Loucy (cell line): ENCODE measurements around the gene C16orf86.

Experiments
- H2AFZ ChIP-seq: fragments of 200-600 bp; sonication (generic); 2 replicates; pipeline ENCODE4 v1.6.0; 2016; ENCODE audit warnings: antibody characterized with exemption, mild to moderate bottlenecking, low read length, moderate library complexity
- H3F3A ChIP-seq: fragments of 200-600 bp; 2 replicates; pipeline ENCODE4 v1.6.0; 2016; ENCODE audit warnings: antibody characterized with exemption, low read depth, mild to moderate bottlenecking
- H3K27me3 ChIP-seq: fragments of 200-600 bp; sonication (generic); 2 replicates; pipeline ENCODE4 v1.6.1; 2014; ENCODE audit warnings: low read length, mild to moderate bottlenecking; ENCODE audit not compliant: insufficient read depth, poor library complexity, severe bottlenecking
- H3K36me3 ChIP-seq: fragments of 200-600 bp; sonication (generic); 2 replicates; pipeline ENCODE4 v1.6.1; 2016; ENCODE audit warnings: low read length; ENCODE audit not compliant: insufficient read depth
- H3K4me1 ChIP-seq: fragments of 200-600 bp; sonication (generic); 2 replicates; pipeline ENCODE4 v1.5.1; 2014; ENCODE audit warnings: low read length, mild to moderate bottlenecking; ENCODE audit not compliant: insufficient read depth, poor library complexity, severe bottlenecking
- H3K4me2 ChIP-seq: fragments of 200-600 bp; sonication (generic); 2 replicates; pipeline ENCODE4 v1.6.0; 2014; ENCODE audit warnings: antibody characterized with exemption, low read length, low read depth, mild to moderate bottlenecking; ENCODE audit not compliant: poor library complexity, severe bottlenecking
- H3K4me3 ChIP-seq: fragments of 200-600 bp; sonication (generic); 2 replicates; pipeline ENCODE4 v1.5.1; 2014; ENCODE audit warnings: low read length, mild to moderate bottlenecking, mixed read lengths; ENCODE audit not compliant: poor library complexity, severe bottlenecking
- H3K79me2 ChIP-seq: fragments of 200-600 bp; sonication (generic); 2 replicates; pipeline ENCODE4 v1.6.1; 2014; ENCODE audit warnings: low read length; ENCODE audit not compliant: insufficient read depth
- H3K9ac ChIP-seq: fragments of 200-600 bp; sonication (generic); 2 replicates; pipeline ENCODE4 v1.6.0; 2014; ENCODE audit warnings: mild to moderate bottlenecking, low read depth, low read length, moderate library complexity; ENCODE audit not compliant: poor library complexity, severe bottlenecking
- H3K9me2 ChIP-seq: fragments of 200-600 bp; sonication (generic); replicated peaks from 2 replicates; pipeline ENCODE4 v1.6.1; 2016; ENCODE audit warnings: low read depth, low read length, mixed read lengths
- H3K9me3 ChIP-seq: fragments of 200-600 bp; sonication (generic); 2 replicates; pipeline ENCODE4 v1.6.1; 2014; ENCODE audit warnings: mild to moderate bottlenecking, antibody characterized with exemption, low read length, low read depth; ENCODE audit not compliant: insufficient read depth
- H4K20me1 ChIP-seq: fragments of 200-600 bp; sonication (generic); 2 replicates; pipeline ENCODE4 v1.6.0; 2014; ENCODE audit warnings: antibody characterized with exemption, low read length, mild to moderate bottlenecking; ENCODE audit not compliant: insufficient read depth, poor library complexity, severe bottlenecking
- CTCF ChIP-seq: fragments of 200-600 bp; sonication (generic); conservative IDR thresholded peaks from 2 replicates; pipeline ENCODE4 v1.5.1; 2014; ENCODE audit warnings: mild to moderate bottlenecking, antibody characterized with exemption, low read length
- EZH2phosphoT487 ChIP-seq: fragments of 200-600 bp; IDR thresholded peaks from 2 replicates; pipeline ENCODE4 v1.6.1; 2018; ENCODE audit warnings: antibody characterized with exemption, mild to moderate bottlenecking, moderate library complexity, borderline replicate concordance

The C16orf86 gene

DNA sequence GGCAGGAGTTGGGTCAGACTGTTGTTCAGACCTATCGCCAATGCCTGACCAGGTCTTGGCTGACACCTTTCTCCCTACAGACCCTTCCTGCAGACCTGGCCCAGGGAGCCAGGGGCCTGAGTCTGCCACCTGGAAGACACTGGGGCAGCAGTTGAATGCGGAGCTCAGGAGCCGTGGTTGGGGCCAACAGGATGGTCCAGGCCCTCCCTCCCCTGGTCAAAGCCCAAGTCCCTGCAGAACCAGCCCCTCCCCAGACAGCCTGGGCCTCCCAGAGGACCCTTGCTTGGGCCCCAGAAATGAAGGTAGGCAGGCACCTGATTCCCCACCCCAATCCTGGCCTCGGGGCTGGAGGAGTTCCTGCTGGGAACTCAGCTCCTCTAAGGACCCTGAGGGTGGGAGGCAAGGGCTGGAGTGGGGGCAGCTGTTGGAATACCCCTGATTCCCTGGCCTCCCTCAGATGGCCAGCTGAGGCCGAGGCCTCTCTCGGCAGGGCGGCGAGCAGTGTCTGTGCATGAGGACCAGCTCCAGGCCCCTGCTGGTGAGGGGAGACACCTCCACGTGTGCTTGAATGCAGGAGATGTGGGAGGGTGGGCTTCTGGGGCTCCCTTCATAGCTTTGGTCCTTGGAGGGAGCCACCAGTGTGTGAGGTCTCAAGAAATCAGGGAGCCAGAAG lies 10.1 kb upstream of the C16orf86 start:
- H3K9ac ChIP-seq, result no peak overlapping the region
- H3K4me1 ChIP-seq, result peaks cover 9% of the 10 kb centered on the region
- H3K9me3 ChIP-seq, result no peaks in the 10 kb centered on the region
- peaks cover 24% of the 10 kb centered on the region; the same call in 1 of the 2 replicates for H3K79me2 ChIP-seq
- H4K20me1 ChIP-seq, result peaks cover 22% of the 10 kb centered on the region
- H3K27me3 ChIP-seq, result no peaks in the 10 kb centered on the region
- H3K4me3 ChIP-seq, result no peak overlapping the region
- no peaks in the 10 kb centered on the region for H3F3A ChIP-seq
- H2AFZ ChIP-seq, result no peak overlapping the region
- H3K4me2 ChIP-seq, result no peak overlapping the region
- H3K36me3 ChIP-seq, result peaks cover 50% of the 10 kb centered on the region; the same call in 1 of the 2 replicates
- H3K9me2 ChIP-seq, result no peaks in the 10 kb centered on the region
- TF ChIP-seq EZH2phosphoT487 (no peak), CTCF (no peak)

DNA sequence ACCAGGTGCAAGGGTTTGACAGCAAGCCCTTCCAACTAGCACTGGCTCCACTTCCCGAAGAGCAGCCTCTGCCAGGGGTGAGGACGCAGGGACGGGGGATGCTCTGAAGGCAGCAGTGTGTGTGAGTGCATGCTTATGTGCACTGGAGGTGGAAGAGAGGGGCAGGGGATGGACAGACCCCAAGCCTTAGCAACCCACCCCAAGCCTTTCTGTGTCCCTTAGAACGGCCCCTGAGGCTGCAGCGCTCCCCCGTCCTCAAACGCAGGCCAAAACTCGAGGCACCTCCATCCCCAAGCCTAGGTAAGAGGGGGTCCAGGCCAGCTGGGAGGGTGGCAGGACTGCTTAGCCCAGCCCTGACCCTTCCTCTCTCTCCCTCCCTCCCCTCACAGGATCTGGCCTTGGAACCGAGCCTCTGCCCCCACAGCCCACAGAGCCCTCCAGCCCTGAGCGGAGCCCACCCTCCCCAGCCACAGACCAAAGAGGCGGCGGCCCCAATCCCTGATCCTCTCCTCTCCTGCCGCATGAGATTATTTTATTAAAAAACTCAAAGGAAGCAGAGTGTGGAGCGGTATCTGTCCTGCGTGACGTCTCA lies 9.5 kb upstream of the C16orf86 start:
- H4K20me1 ChIP-seq, result peaks cover 22% of the 10 kb centered on the region
- no peaks in the 10 kb centered on the region for H3F3A ChIP-seq
- H3K9me2 ChIP-seq, result no peaks in the 10 kb centered on the region
- H2AFZ ChIP-seq, result no peak overlapping the region
- peaks cover 9% of the 10 kb centered on the region for H3K4me1 ChIP-seq
- no peaks in the 10 kb centered on the region for H3K9me3 ChIP-seq
- peaks cover 43% of the 10 kb centered on the region; the same call in 1 of the 2 replicates for H3K36me3 ChIP-seq
- TF ChIP-seq CTCF (no peak), EZH2phosphoT487 (no peak)
- no peak overlapping the region for H3K9ac ChIP-seq
- H3K79me2 ChIP-seq, result peaks cover 18% of the 10 kb centered on the region; the same call in 1 of the 2 replicates
- H3K4me2 ChIP-seq, result no peak overlapping the region
- no peak overlapping the region for H3K4me3 ChIP-seq
- H3K27me3 ChIP-seq, result no peaks in the 10 kb centered on the region

GRCh38 chr16:67657751-67658518 lies 8.7 kb upstream of the C16orf86 start:
- TF ChIP-seq CTCF (no peak), EZH2phosphoT487 (no peak)
- H3K9me2 ChIP-seq, result no peaks in the 10 kb centered on the region
- H3K4me1 ChIP-seq, result peaks cover 9% of the 10 kb centered on the region
- H3K27me3 ChIP-seq, result no peaks in the 10 kb centered on the region
- H2AFZ ChIP-seq, result no peak overlapping the region
- peaks cover 40% of the 10 kb centered on the region; the same call in 1 of the 2 replicates for H3K36me3 ChIP-seq
- H4K20me1 ChIP-seq, result peaks cover 22% of the 10 kb centered on the region
- H3K79me2 ChIP-seq, result peaks cover 15% of the 10 kb centered on the region; the same call in 1 of the 2 replicates
- no peaks in the 10 kb centered on the region for H3F3A ChIP-seq
- H3K4me2 ChIP-seq, result peak overlapping the region; percentile 70
- H3K4me3 ChIP-seq, result no peak overlapping the region
- H3K9me3 ChIP-seq, result no peaks in the 10 kb centered on the region
- no peak overlapping the region for H3K9ac ChIP-seq
